ENCODE results near the gene GRK6. TPM values are rescaled to one million over a fixed set of nuclear protein-coding genes. Genes with fewer than 3 reads are reported as not detected.

The GRK6 gene
- total RNA-seq, 2 donors from 2014 or later, result 27.3 to 33.3 TPM

DNA sequence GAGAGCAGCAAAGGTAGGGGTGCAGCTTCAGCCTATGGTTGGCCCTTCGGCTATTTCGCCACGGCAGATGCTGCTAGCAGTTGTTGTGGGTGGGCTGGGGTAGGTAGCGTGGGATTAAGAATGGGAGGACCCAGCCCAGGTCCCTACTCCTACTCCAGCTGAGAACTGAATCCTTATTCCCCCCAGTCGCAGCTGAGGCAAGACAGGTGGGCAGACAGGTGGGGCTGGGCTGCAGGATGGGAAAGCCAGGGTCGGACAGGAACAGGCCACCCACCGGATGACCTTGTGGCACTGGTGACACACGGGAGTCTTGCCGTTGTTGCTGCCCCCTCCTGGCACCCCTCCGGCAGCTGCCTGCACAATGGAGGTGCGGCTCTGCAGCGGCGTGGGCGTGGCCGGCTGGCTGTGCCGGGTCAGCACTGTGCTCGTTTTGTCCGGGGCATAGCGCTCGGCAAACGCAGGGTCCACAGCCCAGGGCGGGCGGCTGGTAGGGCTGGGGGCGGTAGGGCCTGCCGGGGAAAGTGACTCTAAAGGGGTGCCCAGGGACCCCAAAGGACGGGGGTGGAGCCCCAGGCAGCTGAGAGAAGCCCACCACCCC is 62.7 kb downstream of the GRK6 start:
- no peak overlapping the region for H3K4me3 ChIP-seq
- no peak for ATAC-seq (ENCODE audit: insufficient number of reproducible peaks, low FRiP score, low read depth)
- peaks cover 84% of the 10 kb centered on the region for H3K36me3 ChIP-seq
- DNase-seq (ENCODE audit: low spot score), result no peak
- TF ChIP-seq, protein P1, sequence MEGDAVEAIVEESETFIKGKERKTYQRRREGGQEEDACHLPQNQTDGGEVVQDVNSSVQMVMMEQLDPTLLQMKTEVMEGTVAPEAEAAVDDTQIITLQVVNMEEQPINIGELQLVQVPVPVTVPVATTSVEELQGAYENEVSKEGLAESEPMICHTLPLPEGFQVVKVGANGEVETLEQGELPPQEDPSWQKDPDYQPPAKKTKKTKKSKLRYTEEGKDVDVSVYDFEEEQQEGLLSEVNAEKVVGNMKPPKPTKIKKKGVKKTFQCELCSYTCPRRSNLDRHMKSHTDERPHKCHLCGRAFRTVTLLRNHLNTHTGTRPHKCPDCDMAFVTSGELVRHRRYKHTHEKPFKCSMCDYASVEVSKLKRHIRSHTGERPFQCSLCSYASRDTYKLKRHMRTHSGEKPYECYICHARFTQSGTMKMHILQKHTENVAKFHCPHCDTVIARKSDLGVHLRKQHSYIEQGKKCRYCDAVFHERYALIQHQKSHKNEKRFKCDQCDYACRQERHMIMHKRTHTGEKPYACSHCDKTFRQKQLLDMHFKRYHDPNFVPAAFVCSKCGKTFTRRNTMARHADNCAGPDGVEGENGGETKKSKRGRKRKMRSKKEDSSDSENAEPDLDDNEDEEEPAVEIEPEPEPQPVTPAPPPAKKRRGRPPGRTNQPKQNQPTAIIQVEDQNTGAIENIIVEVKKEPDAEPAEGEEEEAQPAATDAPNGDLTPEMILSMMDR (IDR thresholded peaks at IDR 0.05), result no peak
- H3K9me3 ChIP-seq, result no peaks in the 10 kb centered on the region
- H3K4me1 ChIP-seq (ENCODE audit: control insufficient read depth in 1 of 2, low read depth in 2 of 2), result peaks cover 38 to 95% of the 10 kb centered on the region in 2 donors
- peak overlapping the region; percentile 77 to 100 for H3K27ac ChIP-seq
- no peaks in the 10 kb centered on the region for H3K27me3 ChIP-seq (replicated peaks; ENCODE audit: insufficient read depth)

DNA sequence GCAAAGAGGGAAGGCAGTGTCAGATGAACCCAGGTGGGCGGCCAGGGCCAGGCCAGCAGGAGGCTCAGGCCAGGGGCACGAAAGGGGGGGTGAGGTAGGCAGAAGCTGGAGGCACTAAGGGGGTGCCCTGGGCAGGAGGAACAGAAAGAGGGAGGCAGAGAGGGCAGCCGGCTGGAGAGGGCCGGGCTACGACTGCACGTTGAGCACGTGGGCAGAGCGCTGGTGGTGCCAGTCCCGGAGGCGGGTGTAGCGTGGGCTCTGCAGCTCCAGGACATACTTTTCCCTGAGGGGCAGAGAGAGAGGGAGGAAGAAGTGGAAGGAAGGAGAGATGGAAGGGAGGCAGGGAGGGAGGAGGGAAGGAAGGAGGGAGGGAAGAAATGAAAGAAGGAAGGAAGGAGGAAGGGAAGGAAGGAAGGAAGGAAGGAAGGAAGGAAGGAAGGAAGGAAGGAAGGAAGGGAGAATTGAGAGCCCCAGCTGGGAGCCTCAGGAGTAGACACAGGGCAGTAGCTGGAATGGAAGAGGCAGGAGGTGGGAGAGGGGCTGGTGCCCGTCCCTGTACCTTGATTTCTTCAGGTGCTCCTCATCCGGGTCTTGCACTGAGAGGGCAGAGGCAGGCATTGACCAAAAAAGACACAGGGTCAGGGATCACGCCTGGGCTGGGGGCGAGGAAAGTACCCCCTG is 64.0 kb downstream of the GRK6 start:
- Histone ChIP-seq H3K4me3 (peak overlapping the region; percentile 90), H3K27ac (peak overlapping the region; percentile 77 to 100), H3K36me3 (peaks cover 74% of the 10 kb centered on the region), H3K27me3 (replicated peaks; ENCODE audit: insufficient read depth) (no peaks in the 10 kb centered on the region), H3K9me3 (no peaks in the 10 kb centered on the region), H3K4me1 (ENCODE audit: control insufficient read depth in 1 of 2, low read depth in 2 of 2) (peaks cover 48 to 95% of the 10 kb centered on the region in 2 donors)
- DNase-seq (ENCODE audit: low spot score) (no peak), ATAC-seq (ENCODE audit: insufficient number of reproducible peaks, low FRiP score, low read depth) (no peak)
- TF ChIP-seq, protein P1 (IDR thresholded peaks at IDR 0.05), result no peak

DNA sequence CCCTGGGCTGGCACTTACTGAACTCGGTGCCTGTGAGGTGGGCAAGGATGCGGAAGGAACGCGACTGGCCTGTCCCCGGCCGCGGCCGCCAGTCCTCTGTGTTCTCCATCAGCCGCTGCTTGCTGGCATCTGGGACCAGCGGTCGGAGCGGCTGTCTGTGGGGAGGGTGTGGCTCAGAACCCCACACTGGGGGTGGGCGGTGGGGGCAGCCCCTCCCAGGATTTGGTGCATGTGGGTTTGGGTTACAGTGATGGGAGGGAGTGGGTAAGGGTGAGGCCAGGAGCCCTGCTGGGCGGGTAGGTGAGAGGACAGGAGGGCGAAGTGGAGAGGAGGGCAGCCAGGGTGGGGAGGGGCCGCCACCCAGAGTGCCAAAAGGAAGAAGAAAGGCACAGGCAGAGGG is 64.5 kb downstream of the GRK6 start:
- H3K27ac ChIP-seq, result peak overlapping the region; percentile 77 to 100
- H3K4me1 ChIP-seq (ENCODE audit: control insufficient read depth in 1 of 2, low read depth in 2 of 2), result peaks cover 53 to 95% of the 10 kb centered on the region in 2 donors
- no peaks in the 10 kb centered on the region for H3K27me3 ChIP-seq (replicated peaks; ENCODE audit: insufficient read depth)
- TF ChIP-seq, protein P1 (IDR thresholded peaks at IDR 0.05), result no peak
- H3K36me3 ChIP-seq, result peaks cover 72% of the 10 kb centered on the region
- no peak for ATAC-seq (ENCODE audit: insufficient number of reproducible peaks, low FRiP score, low read depth)
- no peak for DNase-seq (ENCODE audit: low spot score)
- H3K4me3 ChIP-seq, result peak overlapping the region; percentile 90
- no peaks in the 10 kb centered on the region for H3K9me3 ChIP-seq

DNA sequence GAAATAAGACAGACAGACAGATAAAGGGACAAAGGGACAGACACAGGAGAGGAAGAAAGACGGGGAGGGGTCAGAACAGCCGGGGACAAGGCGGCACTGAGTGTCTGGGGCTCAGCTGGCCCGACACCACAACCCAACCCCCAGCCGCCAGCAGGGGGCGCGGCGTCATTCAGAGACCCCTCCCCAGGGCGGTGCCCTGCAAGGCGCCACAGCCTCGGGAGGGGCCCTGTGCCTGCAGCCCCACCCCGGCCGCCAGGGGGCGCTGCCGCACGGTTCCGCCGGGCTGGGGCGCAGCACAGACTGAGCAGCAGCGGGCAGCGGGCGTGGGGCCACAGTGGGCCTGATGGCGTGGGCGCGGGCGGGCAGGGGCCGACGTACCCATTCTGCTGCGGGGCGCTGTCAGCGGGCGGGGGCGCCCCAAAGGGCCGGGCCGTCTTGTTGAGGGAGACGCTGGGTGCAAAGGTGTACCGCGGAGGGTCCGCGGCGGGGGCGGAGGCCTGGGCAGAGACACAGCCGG is 65.0 kb downstream of the GRK6 start:
- TF ChIP-seq, protein P1 (IDR thresholded peaks at IDR 0.05), result peak; percentile 94
- Histone ChIP-seq H3K9me3 (no peaks in the 10 kb centered on the region), H3K27ac (peak overlapping the region; percentile 77 to 100), H3K4me1 (ENCODE audit: control insufficient read depth in 1 of 2, low read depth in 2 of 2) (peaks cover 55 to 93% of the 10 kb centered on the region in 2 donors), H3K36me3 (peaks cover 72% of the 10 kb centered on the region), H3K27me3 (replicated peaks; ENCODE audit: insufficient read depth) (no peaks in the 10 kb centered on the region), H3K4me3 (peak overlapping the region; percentile 90)
- DNase-seq (ENCODE audit: low spot score) (no peak), ATAC-seq (ENCODE audit: insufficient number of reproducible peaks, low FRiP score, low read depth) (no peak)

DNA sequence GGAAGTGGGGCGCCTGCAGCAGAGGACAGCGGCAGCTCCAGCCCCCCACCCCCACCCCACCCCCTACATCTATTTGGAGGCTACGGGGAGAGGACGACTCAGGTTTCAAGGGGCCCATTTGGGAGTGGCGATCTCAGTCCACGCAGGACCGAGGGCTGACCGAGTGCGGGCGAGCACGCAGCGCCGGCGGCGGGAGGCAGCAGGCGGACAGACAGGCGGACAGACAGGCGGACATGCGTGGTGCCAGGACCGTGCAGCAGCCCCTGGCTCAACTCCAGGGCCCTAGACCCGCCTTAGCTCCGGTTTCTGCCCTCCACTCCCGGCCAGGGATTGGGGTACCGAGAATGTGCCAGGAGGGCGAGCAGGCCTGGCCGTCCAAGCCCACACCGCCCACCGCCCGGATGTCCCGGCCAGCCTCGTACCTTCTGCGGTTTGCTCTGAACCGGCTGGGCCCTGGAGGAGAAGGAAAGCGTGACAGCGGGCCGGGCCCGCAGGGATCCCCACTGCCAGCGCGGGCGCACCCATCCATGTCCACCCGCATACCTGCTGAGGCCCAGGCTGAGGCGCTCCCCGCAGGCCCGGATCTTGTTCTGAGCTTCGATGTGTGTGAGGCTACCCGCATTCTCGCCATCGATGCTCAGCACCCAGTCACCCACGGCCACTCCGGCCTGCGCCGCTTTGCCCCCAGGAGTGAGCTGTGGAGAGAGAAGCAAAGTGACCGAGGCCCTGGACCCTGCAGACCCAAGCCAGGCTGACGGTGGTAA is 65.7 kb downstream of the GRK6 start:
- H3K27me3 ChIP-seq (replicated peaks; ENCODE audit: insufficient read depth), result no peaks in the 10 kb centered on the region
- H3K36me3 ChIP-seq, result peaks cover 67% of the 10 kb centered on the region
- no peak for DNase-seq (ENCODE audit: low spot score)
- H3K9me3 ChIP-seq, result no peaks in the 10 kb centered on the region
- TF ChIP-seq, protein P1 (IDR thresholded peaks at IDR 0.05), result no peak
- peaks cover 55 to 88% of the 10 kb centered on the region in 2 donors for H3K4me1 ChIP-seq (ENCODE audit: control insufficient read depth in 1 of 2, low read depth in 2 of 2)
- ATAC-seq (ENCODE audit: insufficient number of reproducible peaks, low FRiP score, low read depth), result no peak
- H3K27ac ChIP-seq, result peak overlapping the region; percentile 100
- H3K4me3 ChIP-seq, result peak overlapping the region; percentile 90

Measured in thoracic aorta (tissue), 2 donors.